Measurements from ENCODE around the gene HSD17B1. TPM values are rescaled to one million over a fixed set of nuclear protein-coding genes. Genes with fewer than 3 reads are reported as not detected.

The HSD17B1 gene
- total and polyA plus RNA-seq, 2 of the 13 experiments (the other 11 are each of a cell fraction or from before 2014, with no cell fraction given) = 0.54 to 0.93 TPM

GRCh38 chr17:42517516-42517915 is 35.2 kb upstream of the HSD17B1 start (continued):
- TF ChIP-seq ZBTB2 (CRISPR knock-in tag; IDR thresholded peaks at IDR 0.05; ENCODE audit: low read depth) (no peak), NKX3-1 (CRISPR knock-in tag; IDR thresholded peaks at IDR 0.05) (0 out of 2 replicates have a peak, but pooled peaks have one; percentile 26), POLR2AphosphoS5 (IDR thresholded peaks at IDR 0.05; ENCODE audit: low read depth, low read length) (no peak), MXD4 (CRISPR knock-in tag; IDR thresholded peaks at IDR 0.05) (peak; percentile 50; the same call in 1 of the 2 replicates), TAF1 (CRISPR knock-in tag; IDR thresholded peaks at IDR 0.05) (no peak), ZHX2 (IDR thresholded peaks at IDR 0.05; ENCODE audit: low read depth) (no peak), ZHX2 (CRISPR knock-in tag; IDR thresholded peaks at IDR 0.05; ENCODE audit: borderline replicate concordance) (0 out of 2 replicates have a peak, but pooled peaks have one; percentile 63), ZNF180 (CRISPR knock-in tag; IDR thresholded peaks at IDR 0.05; ENCODE audit: borderline replicate concordance, low read depth) (no peak), PRDM10 (CRISPR knock-in tag; IDR thresholded peaks at IDR 0.05; ENCODE audit: low read depth) (no peak), MLX (CRISPR knock-in tag; IDR thresholded peaks at IDR 0.05) (no peak), ZNF446 (CRISPR knock-in tag; IDR thresholded peaks at IDR 0.05) (no peak), FOXO1 (CRISPR knock-in tag; IDR thresholded peaks at IDR 0.05) (0 out of 2 replicates have a peak, but pooled peaks have one; percentile 52), XRCC5 (optimal IDR thresholded peaks at IDR 0.05; ENCODE audit: low read length) (peak; percentile 94), NR1H2 (CRISPR knock-in tag; IDR thresholded peaks at IDR 0.05; ENCODE audit: borderline replicate concordance, low read depth) (no peak), ZNF772 (CRISPR knock-in tag; IDR thresholded peaks at IDR 0.05) (no peak)
- TF ChIP-seq, protein P1, sequence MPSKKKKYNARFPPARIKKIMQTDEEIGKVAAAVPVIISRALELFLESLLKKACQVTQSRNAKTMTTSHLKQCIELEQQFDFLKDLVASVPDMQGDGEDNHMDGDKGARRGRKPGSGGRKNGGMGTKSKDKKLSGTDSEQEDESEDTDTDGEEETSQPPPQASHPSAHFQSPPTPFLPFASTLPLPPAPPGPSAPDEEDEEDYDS (CRISPR knock-in tag; IDR thresholded peaks at IDR 0.05) = no peak
- TF ChIP-seq, protein P2, sequence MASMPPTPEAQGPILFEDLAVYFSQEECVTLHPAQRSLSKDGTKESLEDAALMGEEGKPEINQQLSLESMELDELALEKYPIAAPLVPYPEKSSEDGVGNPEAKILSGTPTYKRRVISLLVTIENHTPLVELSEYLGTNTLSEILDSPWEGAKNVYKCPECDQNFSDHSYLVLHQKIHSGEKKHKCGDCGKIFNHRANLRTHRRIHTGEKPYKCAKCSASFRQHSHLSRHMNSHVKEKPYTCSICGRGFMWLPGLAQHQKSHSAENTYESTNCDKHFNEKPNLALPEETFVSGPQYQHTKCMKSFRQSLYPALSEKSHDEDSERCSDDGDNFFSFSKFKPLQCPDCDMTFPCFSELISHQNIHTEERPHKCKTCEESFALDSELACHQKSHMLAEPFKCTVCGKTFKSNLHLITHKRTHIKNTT (CRISPR knock-in tag; IDR thresholded peaks at IDR 0.05) = no peak
